Endodermal cell (in vitro differentiated cells): ENCODE results near the gene ARHGEF12. TPM values are rescaled to one million over a fixed set of nuclear protein-coding genes. Genes with fewer than 3 reads are reported as not detected.

Experiments
- DNase-seq: peaks from one replicate; pipeline ENCODE4 v3.0.0-alpha.2; 2017
- H3K27ac ChIP-seq: 2 replicates; pipeline ENCODE4 v1.5.1; 2013; ENCODE audit warnings: mild to moderate bottlenecking, low read depth, low read length, moderate library complexity
- H3K27me3 ChIP-seq: 2 replicates; pipeline ENCODE4 v1.6.1; 2013; ENCODE audit warnings: mild to moderate bottlenecking, low read length, moderate library complexity; ENCODE audit not compliant: insufficient read depth, control insufficient read depth, poor library complexity, severe bottlenecking
- H3K36me3 ChIP-seq: 2 replicates; pipeline ENCODE4 v1.7.0; 2013; ENCODE audit warnings: mild to moderate bottlenecking, low read length, moderate library complexity; ENCODE audit not compliant: control insufficient read depth, insufficient read depth
- H3K4me1 ChIP-seq: one replicate; pipeline ENCODE4 v1.7.0; 2013; ENCODE audit warnings: low read length; ENCODE audit not compliant: control insufficient read depth, insufficient read depth
- H3K4me3 ChIP-seq: 2 replicates; pipeline ENCODE4 v1.5.1; 2013; ENCODE audit warnings: mild to moderate bottlenecking, low read length, moderate library complexity
- H3K9ac ChIP-seq: 2 replicates; pipeline ENCODE4 v1.6.1; 2013; ENCODE audit warnings: mild to moderate bottlenecking, low read length, moderate library complexity; ENCODE audit not compliant: poor library complexity, severe bottlenecking; ENCODE audit errors: extremely low read depth
- H3K9me3 ChIP-seq: 2 replicates; pipeline ENCODE4 v1.6.1; 2013; ENCODE audit warnings: mild to moderate bottlenecking, low read length, moderate library complexity; ENCODE audit not compliant: control insufficient read depth
- H3K27ac Mint-ChIP-seq: 2 replicates; pipeline ENCODE4 v1.8.0; 2020; ENCODE audit warnings: mixed read lengths
- H3K27me3 Mint-ChIP-seq: 2 replicates; pipeline ENCODE4 v1.8.0; 2021; ENCODE audit warnings: mild to moderate bottlenecking, mixed read lengths; ENCODE audit not compliant: insufficient read depth
- H3K36me3 Mint-ChIP-seq: 2 replicates; pipeline ENCODE4 v1.8.0; 2020; ENCODE audit warnings: low read depth, mixed read lengths
- H3K4me1 Mint-ChIP-seq: 2 replicates; pipeline ENCODE4 v1.8.0; 2020; ENCODE audit warnings: mixed read lengths
- H3K4me3 Mint-ChIP-seq: 2 replicates; pipeline ENCODE4 v1.8.0; 2020; ENCODE audit warnings: mild to moderate bottlenecking, moderate library complexity, mixed read lengths
- H3K9me3 Mint-ChIP-seq: 2 replicates; pipeline ENCODE4 v1.8.0; 2020; ENCODE audit warnings: mild to moderate bottlenecking, mixed read lengths
- CTCF ChIP-seq: fragments of 200-600 bp; sonication (generic); conservative IDR thresholded peaks from 2 replicates; pipeline ENCODE4 v1.5.0; 2021; ENCODE audit warnings: antibody characterized with exemption, mild to moderate bottlenecking
- WGBS, 2 experiments: methylation state at CpG; one replicate each; pipeline versions ENCODE4 v1.1.5 to v1.1.7; 2013; ENCODE audit warnings: missing lambda C conversion rate in 2 of 2, mixed read lengths in 1 of 2; ENCODE audit not compliant: insufficient coverage in 1 of 2, insufficient read length in 1 of 2; 5-methylcytosine and 5-hydroxymethylcytosine counted together
- total RNA-seq, 2 donors: library from RNA; stranded (reverse); fragmentation: NEBNext Ultra II Directional in 1 of 2; extraction: Animal tissue kit (Norgen Biotek cat#: 25700) in 1 of 2; gene quantifications; 2 replicates in 1 of 2; 3 replicates in 1 of 2; pipeline ENCODE4 v1.2.1, GENCODE V29; 2021

The ARHGEF12 gene
- total RNA-seq, 2 donors from 2014 or later, result 35.3 to 38.7 TPM

GRCh38 chr11:120425527-120425926, 89.3 kb downstream of the ARHGEF12 start:
- no peak overlapping the region for H3K27ac ChIP-seq
- H3K27ac Mint-ChIP-seq, result no peak overlapping the region
- WGBS, 2 experiments, result 95% methylated on average over 3 of the region's 3 CpGs; no CpG with 5 or more reads in 1 of the 2 experiments
- no peak for TF ChIP-seq CTCF
- peaks cover 26% of the 10 kb centered on the region for H3K36me3 Mint-ChIP-seq
- no peaks in the 10 kb centered on the region for H3K4me1 ChIP-seq
- peaks cover 2% of the 10 kb centered on the region for H3K4me1 Mint-ChIP-seq
- DNase-seq, result no peak
- H3K4me3 ChIP-seq, result no peak overlapping the region
- H3K27me3 Mint-ChIP-seq, result no peaks in the 10 kb centered on the region
- H3K9ac ChIP-seq, result no peak overlapping the region
- H3K9me3 Mint-ChIP-seq, result no peaks in the 10 kb centered on the region
- no peaks in the 10 kb centered on the region for H3K9me3 ChIP-seq
- peaks cover 44% of the 10 kb centered on the region for H3K36me3 ChIP-seq
- no peaks in the 10 kb centered on the region for H3K27me3 ChIP-seq
- H3K4me3 Mint-ChIP-seq, result no peak overlapping the region

GRCh38 chr11:120430146-120430545, 93.9 kb downstream of the ARHGEF12 start:
- H3K4me3 Mint-ChIP-seq, result no peak overlapping the region
- Histone ChIP-seq H3K27ac (no peak overlapping the region), H3K4me1 (no peaks in the 10 kb centered on the region), H3K27me3 (no peaks in the 10 kb centered on the region), H3K4me3 (no peak overlapping the region), H3K9ac (no peak overlapping the region), H3K9me3 (no peaks in the 10 kb centered on the region), H3K36me3 (peaks cover 40% of the 10 kb centered on the region)
- no peaks in the 10 kb centered on the region for H3K27me3 Mint-ChIP-seq
- no peak overlapping the region for H3K27ac Mint-ChIP-seq
- peaks cover 41% of the 10 kb centered on the region for H3K36me3 Mint-ChIP-seq
- DNase-seq, result no peak
- H3K4me1 Mint-ChIP-seq, result no peaks in the 10 kb centered on the region
- no peak for TF ChIP-seq CTCF
- no peaks in the 10 kb centered on the region for H3K9me3 Mint-ChIP-seq

GRCh38 chr11:120431633-120432032, 95.4 kb downstream of the ARHGEF12 start:
- Mint-ChIP-seq H3K36me3 (peaks cover 41% of the 10 kb centered on the region), H3K4me1 (no peaks in the 10 kb centered on the region), H3K27me3 (no peaks in the 10 kb centered on the region), H3K27ac (no peak overlapping the region), H3K4me3 (no peak overlapping the region), H3K9me3 (no peaks in the 10 kb centered on the region)
- H3K9ac ChIP-seq, result no peak overlapping the region
- H3K4me3 ChIP-seq, result no peak overlapping the region
- H3K9me3 ChIP-seq, result no peaks in the 10 kb centered on the region
- peak; percentile 51 for DNase-seq
- H3K27ac ChIP-seq, result no peak overlapping the region
- H3K27me3 ChIP-seq, result no peaks in the 10 kb centered on the region
- peak; percentile 56 for TF ChIP-seq CTCF
- WGBS, 2 experiments, result 98 to 100% methylated on average over 2 to 3 of the region's 3 CpGs
- H3K36me3 ChIP-seq, result peaks cover 40% of the 10 kb centered on the region
- H3K4me1 ChIP-seq, result no peaks in the 10 kb centered on the region
